D721Med (cell line): ENCODE data around the gene MEGF9.

Source experiments
- DNase-seq: peaks from one replicate; pipeline ENCODE4 v3.0.0; 2011; ENCODE audit warnings: low spot score; ENCODE audit not compliant: insufficient read length
- FAIRE-seq: peaks from 2 replicates; lab custom pipeline; 2011; peaks lifted over from hg19 to GRCh38; lab: Jason Lieb, UNC
- CTCF ChIP-seq: IDR thresholded peaks from 2 replicates; pipeline ENCODE4 v1.5.1; 2012; ENCODE audit warnings: mild to moderate bottlenecking, control low read depth; ENCODE audit not compliant: insufficient read depth; ENCODE audit errors: missing control alignments

Gene MEGF9

GRCh38 chr9:120694559-120694958 is 19.7 kb downstream of the MEGF9 start:
- TF ChIP-seq CTCF = no peak
- FAIRE-seq = no peak
- no peak for DNase-seq

DNA sequence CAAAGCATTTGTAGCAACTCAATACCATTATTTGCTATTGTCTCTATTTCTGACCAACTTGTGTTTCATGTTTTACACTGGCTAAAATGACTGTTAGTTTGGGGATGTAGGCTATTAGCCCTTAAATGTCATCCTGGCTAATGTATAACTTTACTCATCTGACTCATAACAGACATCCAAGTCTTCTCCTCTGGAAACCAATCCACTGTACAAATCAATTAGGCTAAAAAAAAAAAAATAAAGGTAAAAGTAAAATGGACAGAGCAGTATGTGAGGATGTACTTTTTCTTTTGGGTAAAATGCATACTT is 20.6 kb downstream of the MEGF9 start:
- FAIRE-seq = no peak
- no peak for TF ChIP-seq CTCF
- DNase-seq = no peak

GRCh38 chr9:120692901-120693699 is 21.2 kb downstream of the MEGF9 start:
- FAIRE-seq (no peak), DNase-seq (no peak)
- TF ChIP-seq CTCF = no peak

DNA sequence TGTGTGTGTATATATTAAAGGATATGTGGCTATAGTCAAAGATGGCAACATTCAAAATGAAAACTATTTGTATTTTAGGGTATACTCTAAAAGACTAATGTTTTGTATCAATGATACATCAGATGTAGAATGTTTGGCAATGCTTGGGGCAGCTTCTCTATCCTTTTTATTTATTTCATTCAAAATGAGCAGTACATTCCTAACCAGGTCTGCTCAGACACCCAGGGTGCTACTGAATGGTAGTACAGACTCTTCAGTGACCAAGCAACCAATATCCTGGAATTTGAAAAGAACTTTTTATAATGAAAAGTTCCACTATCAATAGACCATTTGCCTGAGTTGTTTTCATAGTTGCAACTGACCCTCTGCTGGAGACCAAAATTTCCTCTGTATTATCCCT is 23.9 kb downstream of the MEGF9 start:
- FAIRE-seq (no peak), DNase-seq (no peak)
- TF ChIP-seq CTCF = no peak

- DNase-seq = no peak
These were observed 24.4 kb downstream of the MEGF9 start for GRCh38 chr9:120689860-120690259.

DNA sequence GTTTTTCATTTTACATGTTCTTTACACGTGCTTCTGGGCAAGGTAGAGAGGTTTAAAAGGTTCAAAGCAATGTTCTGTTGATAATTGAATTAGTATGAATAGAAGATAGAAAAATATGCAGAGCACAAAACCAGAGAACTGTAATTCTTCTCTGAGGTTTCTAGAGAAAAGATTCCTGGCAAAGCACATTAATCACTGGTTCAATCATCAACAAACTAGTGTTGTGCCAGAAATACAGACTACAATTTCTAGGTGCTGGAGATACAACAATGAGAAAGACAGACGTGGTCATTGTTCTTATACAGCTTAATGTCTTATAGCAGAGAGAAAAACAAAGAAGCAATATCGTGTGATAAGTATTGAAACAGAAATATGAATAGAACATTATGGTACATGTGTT is 25.5 kb downstream of the MEGF9 start:
- FAIRE-seq (no peak), DNase-seq (no peak)
- no peak for TF ChIP-seq CTCF

More at GRCh38 chr9:120689860-120690259, 24.4 kb downstream of the MEGF9 start:
- TF ChIP-seq CTCF = no peak
- no peak for FAIRE-seq

DNA sequence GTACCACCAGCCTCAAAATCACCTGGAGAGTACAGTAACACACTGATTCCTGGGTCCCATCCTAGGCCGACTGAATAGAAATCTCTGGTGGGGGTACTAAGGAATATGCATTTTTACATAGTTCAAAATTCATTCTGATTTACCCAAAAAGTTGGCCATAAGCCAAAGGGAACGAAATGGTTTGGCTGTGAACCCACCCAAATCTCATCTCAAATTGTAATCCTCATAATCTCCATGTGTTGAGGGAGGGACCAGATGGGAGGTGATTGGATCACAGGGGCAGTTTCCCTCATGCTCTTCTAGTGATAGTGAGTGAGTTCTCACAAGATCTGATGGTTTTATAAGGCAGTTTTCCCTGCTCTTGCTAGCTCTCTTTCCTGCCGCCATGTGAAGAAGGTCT is 31.1 kb downstream of the MEGF9 start:
- FAIRE-seq = no peak
- no peak for DNase-seq
- TF ChIP-seq CTCF = no peak
